Measurements from ENCODE around the gene TRIM17.

TRIM17 gene

GRCh38 chr1:228407106-228408040 is 9.3 kb downstream of the TRIM17 start:
- TF ChIP-seq POLR2A (IDR thresholded peaks at IDR 0.05; ENCODE audit: low read length) (no peak), GATA1 (IDR thresholded peaks at IDR 0.05; ENCODE audit: low read depth, low read length) (no peak)
- DNase-seq = no peak

GRCh38 chr1:228405979-228406228 is 10.8 kb downstream of the TRIM17 start:
- no peak for TF ChIP-seq GATA1 (IDR thresholded peaks at IDR 0.05; ENCODE audit: low read depth, low read length)
- no peak for TF ChIP-seq POLR2A (IDR thresholded peaks at IDR 0.05; ENCODE audit: low read length)
- no peak for DNase-seq

- DNase-seq = peak; percentile 33 to 50
- TF ChIP-seq POLR2A (IDR thresholded peaks at IDR 0.05; ENCODE audit: low read length) (no peak), GATA1 (IDR thresholded peaks at IDR 0.05; ENCODE audit: low read depth, low read length) (no peak)
Observed at GRCh38 chr1:228405200-228405978, 11.3 kb downstream of the TRIM17 start.

- TF ChIP-seq POLR2A (IDR thresholded peaks at IDR 0.05; ENCODE audit: low read length) (no peak), GATA1 (IDR thresholded peaks at IDR 0.05; ENCODE audit: low read depth, low read length) (no peak)
- no peak for DNase-seq
Observed at GRCh38 chr1:228404107-228404720, 12.4 kb downstream of the TRIM17 start.

- TF ChIP-seq POLR2A (IDR thresholded peaks at IDR 0.05; ENCODE audit: low read length) (no peak), GATA1 (IDR thresholded peaks at IDR 0.05; ENCODE audit: low read depth, low read length) (no peak)
- peak; percentile 34 to 47 for DNase-seq
Observed at GRCh38 chr1:228403231-228403631, 13.4 kb downstream of the TRIM17 start.

- TF ChIP-seq GATA1 (IDR thresholded peaks at IDR 0.05; ENCODE audit: low read depth, low read length) (no peak), POLR2A (IDR thresholded peaks at IDR 0.05; ENCODE audit: low read length) (no peak)
- no peak for DNase-seq
Observed at GRCh38 chr1:228402641-228403025, 14.0 kb downstream of the TRIM17 start.

GRCh38 chr1:228401782-228402640 is 14.7 kb downstream of the TRIM17 start:
- no peak for TF ChIP-seq GATA1 (IDR thresholded peaks at IDR 0.05; ENCODE audit: low read depth, low read length)
- no peak for TF ChIP-seq POLR2A (IDR thresholded peaks at IDR 0.05; ENCODE audit: low read length)
- no peak for DNase-seq

GRCh38 chr1:228400692-228401454 is 15.8 kb downstream of the TRIM17 start:
- no peak for DNase-seq
- no peak for TF ChIP-seq GATA1 (IDR thresholded peaks at IDR 0.05; ENCODE audit: low read depth, low read length)
- no peak for TF ChIP-seq POLR2A (IDR thresholded peaks at IDR 0.05; ENCODE audit: low read length)

GRCh38 chr1:228400237-228400651 is 16.4 kb downstream of the TRIM17 start:
- no peak for TF ChIP-seq GATA1 (IDR thresholded peaks at IDR 0.05; ENCODE audit: low read depth, low read length)
- no peak for TF ChIP-seq POLR2A (IDR thresholded peaks at IDR 0.05; ENCODE audit: low read length)
- no peak for DNase-seq

- TF ChIP-seq GATA1 (IDR thresholded peaks at IDR 0.05; ENCODE audit: low read depth, low read length) (no peak), POLR2A (IDR thresholded peaks at IDR 0.05; ENCODE audit: low read length) (no peak)
- no peak for DNase-seq
Observed at GRCh38 chr1:228399531-228400236, 17.0 kb downstream of the TRIM17 start.

GRCh38 chr1:228398741-228399461 is 17.8 kb downstream of the TRIM17 start:
- DNase-seq = no peak
- no peak for TF ChIP-seq GATA1 (IDR thresholded peaks at IDR 0.05; ENCODE audit: low read depth, low read length)
- no peak for TF ChIP-seq POLR2A (IDR thresholded peaks at IDR 0.05; ENCODE audit: low read length)

GRCh38 chr1:228397966-228398365 is 18.7 kb downstream of the TRIM17 start:
- DNase-seq = no peak
- TF ChIP-seq GATA1 (IDR thresholded peaks at IDR 0.05; ENCODE audit: low read depth, low read length) = no peak
- TF ChIP-seq POLR2A (IDR thresholded peaks at IDR 0.05; ENCODE audit: low read length) = no peak
